Fibroblast of mammary gland (primary cell): ENCODE measurements around the gene ART4.
A peak's percentile ranks its signal among the peaks of the same experiment; 100 is the strongest.

Experiments used
- DNase-seq: peaks from one replicate; pipeline ENCODE4 v3.0.0-alpha.2; 2010; ENCODE audit warnings: low read depth
- H3K4me3 ChIP-seq: 2 replicates; pipeline ENCODE4 v1.5.1; 2011; ENCODE audit warnings: low read depth, mild to moderate bottlenecking, low read length, moderate library complexity; ENCODE audit not compliant: control insufficient read depth
- CTCF ChIP-seq: conservative IDR thresholded peaks from 2 replicates; pipeline ENCODE4 v1.5.1; 2011; ENCODE audit warnings: low read depth, low read length, inconsistent platforms; ENCODE audit not compliant: control insufficient read depth, insufficient read depth

Gene ART4

GRCh38 chr12:14845350-14845750 is 2.0 kb upstream of the ART4 start:
- TF ChIP-seq CTCF: peak; percentile 74
- no peak overlapping the region for H3K4me3 ChIP-seq
- peak; percentile 65 for DNase-seq

GRCh38 chr12:14844401-14844800 is 1.1 kb upstream of the ART4 start:
- TF ChIP-seq CTCF: no peak
- no peak for DNase-seq

GRCh38 chr12:14842315-14842714 is 1.0 kb downstream of the ART4 start:
- TF ChIP-seq CTCF: no peak
- H3K4me3 ChIP-seq: no peak overlapping the region
- no peak for DNase-seq

More at GRCh38 chr12:14844401-14844800, 1.1 kb upstream of the ART4 start:
- H3K4me3 ChIP-seq: no peak overlapping the region

GRCh38 chr12:14841761-14842160 is 1.6 kb downstream of the ART4 start:
- DNase-seq: peak; percentile 68
- H3K4me3 ChIP-seq: no peak overlapping the region
- no peak for TF ChIP-seq CTCF

- H3K4me3 ChIP-seq: no peak overlapping the region
- no peak for TF ChIP-seq CTCF
- DNase-seq: no peak
Measured at GRCh38 chr12:14840616-14841015, 2.7 kb downstream of the ART4 start.

- TF ChIP-seq CTCF: no peak
- no peak overlapping the region for H3K4me3 ChIP-seq
- DNase-seq: no peak
Measured at GRCh38 chr12:14839262-14839661, 4.1 kb downstream of the ART4 start.
